Endothelial cell (in vitro differentiated cells): ENCODE results near the gene SENP6. TPM values are rescaled to one million over a fixed set of nuclear protein-coding genes. Genes with fewer than 3 reads are reported as not detected.

Experiments used
- DNase-seq: peaks from one replicate; pipeline ENCODE4 v3.0.0; 2021; ENCODE audit warnings: low spot score
- H3K27ac Mint-ChIP-seq: one replicate; pipeline ENCODE4 v1.8.0; 2021; ENCODE audit warnings: mixed read lengths, inconsistent platforms; ENCODE audit not compliant: unreplicated experiment
- H3K27me3 Mint-ChIP-seq: one replicate; pipeline ENCODE4 v1.8.0; 2021; ENCODE audit warnings: mild to moderate bottlenecking, moderate library complexity, mixed read lengths, inconsistent platforms; ENCODE audit not compliant: unreplicated experiment
- H3K36me3 Mint-ChIP-seq: one replicate; pipeline ENCODE4 v1.8.0; 2021; ENCODE audit warnings: mild to moderate bottlenecking, low read depth, mixed read lengths, inconsistent platforms; ENCODE audit not compliant: unreplicated experiment
- H3K4me1 Mint-ChIP-seq: one replicate; pipeline ENCODE4 v1.8.0; 2021; ENCODE audit warnings: mild to moderate bottlenecking, mixed read lengths, inconsistent platforms; ENCODE audit not compliant: unreplicated experiment
- H3K4me3 Mint-ChIP-seq: one replicate; pipeline ENCODE4 v1.8.0; 2021; ENCODE audit warnings: mild to moderate bottlenecking, mixed read lengths, inconsistent platforms; ENCODE audit not compliant: unreplicated experiment
- H3K9me3 Mint-ChIP-seq: one replicate; pipeline ENCODE4 v1.8.0; 2021; ENCODE audit warnings: mixed read lengths, inconsistent platforms; ENCODE audit not compliant: unreplicated experiment
- total RNA-seq: library from RNA; stranded (reverse); fragmentation: NEBNext Ultra II Directional; extraction: Animal tissue kit (Norgen Biotek cat#: 25700); gene quantifications from one replicate; pipeline ENCODE4 v1.2.1, GENCODE V29; 2021; ENCODE audit not compliant: unreplicated experiment
- TF ChIP-seq, protein P1 (sequence below): fragments of 200-600 bp; sonication (generic); IDR thresholded peaks from one replicate; pipeline ENCODE4 v1.5.0; 2021; ENCODE audit warnings: antibody characterized with exemption; ENCODE audit not compliant: unreplicated experiment

Gene SENP6
- total RNA-seq, 1 donor from 2014 or later: 135 TPM

DNA sequence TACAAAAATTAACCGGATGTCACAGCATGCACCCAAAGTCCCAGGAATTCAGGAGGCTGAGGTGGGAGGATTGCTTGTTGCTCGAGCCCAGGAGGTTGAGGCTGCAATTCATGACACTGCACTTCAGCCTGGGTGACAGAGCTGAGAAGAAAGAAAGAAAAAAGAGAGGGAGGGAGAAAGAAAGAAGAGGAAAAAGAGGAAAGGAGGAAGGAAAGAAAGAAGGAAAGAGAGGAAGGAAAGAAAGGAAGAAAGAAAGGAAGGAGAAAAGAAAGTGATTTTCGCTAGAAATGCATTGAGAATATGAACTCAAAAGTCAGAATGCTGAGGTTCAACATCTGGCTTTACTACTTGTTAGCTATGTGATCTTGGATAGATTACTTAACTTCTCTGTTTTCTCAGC, 6.6 kb downstream of the SENP6 start:
- Mint-ChIP-seq H3K27me3 (peaks cover 3% of the 10 kb centered on the region), H3K4me1 (peaks cover 86% of the 10 kb centered on the region), H3K9me3 (no peaks in the 10 kb centered on the region), H3K4me3 (peak overlapping the region; percentile 43), H3K27ac (peak overlapping the region; percentile 91), H3K36me3 (peaks cover 25% of the 10 kb centered on the region)
- DNase-seq: no peak
- TF ChIP-seq, protein P1, sequence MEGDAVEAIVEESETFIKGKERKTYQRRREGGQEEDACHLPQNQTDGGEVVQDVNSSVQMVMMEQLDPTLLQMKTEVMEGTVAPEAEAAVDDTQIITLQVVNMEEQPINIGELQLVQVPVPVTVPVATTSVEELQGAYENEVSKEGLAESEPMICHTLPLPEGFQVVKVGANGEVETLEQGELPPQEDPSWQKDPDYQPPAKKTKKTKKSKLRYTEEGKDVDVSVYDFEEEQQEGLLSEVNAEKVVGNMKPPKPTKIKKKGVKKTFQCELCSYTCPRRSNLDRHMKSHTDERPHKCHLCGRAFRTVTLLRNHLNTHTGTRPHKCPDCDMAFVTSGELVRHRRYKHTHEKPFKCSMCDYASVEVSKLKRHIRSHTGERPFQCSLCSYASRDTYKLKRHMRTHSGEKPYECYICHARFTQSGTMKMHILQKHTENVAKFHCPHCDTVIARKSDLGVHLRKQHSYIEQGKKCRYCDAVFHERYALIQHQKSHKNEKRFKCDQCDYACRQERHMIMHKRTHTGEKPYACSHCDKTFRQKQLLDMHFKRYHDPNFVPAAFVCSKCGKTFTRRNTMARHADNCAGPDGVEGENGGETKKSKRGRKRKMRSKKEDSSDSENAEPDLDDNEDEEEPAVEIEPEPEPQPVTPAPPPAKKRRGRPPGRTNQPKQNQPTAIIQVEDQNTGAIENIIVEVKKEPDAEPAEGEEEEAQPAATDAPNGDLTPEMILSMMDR: no peak

DNA sequence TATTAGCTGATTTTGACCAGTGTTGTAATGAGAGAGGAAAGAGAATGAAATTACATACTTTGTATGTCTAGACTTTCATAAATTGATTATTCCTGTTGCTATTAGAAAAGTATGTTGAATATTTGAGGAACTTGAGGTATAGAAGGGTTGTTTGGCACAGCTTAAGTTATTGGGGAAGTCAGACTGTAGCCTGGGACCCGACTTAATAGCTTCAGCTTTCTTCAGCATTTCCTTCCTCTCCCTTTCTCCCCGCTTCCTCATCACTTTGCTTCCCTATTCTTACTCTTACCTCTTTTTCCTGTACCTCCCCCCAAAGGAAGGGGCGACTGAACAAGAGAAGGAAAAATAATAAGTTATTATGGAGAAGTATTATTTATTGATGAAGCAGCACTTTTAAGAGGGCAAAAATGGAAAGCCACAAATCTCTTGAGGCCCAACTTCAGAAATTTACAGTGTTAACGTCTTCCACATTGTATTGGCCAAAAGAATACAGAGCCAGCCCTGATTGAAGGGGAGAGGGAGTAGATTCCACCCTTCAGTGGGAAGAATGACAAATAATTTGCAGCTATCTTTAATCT, 7.4 kb downstream of the SENP6 start:
- H3K27ac Mint-ChIP-seq: peak overlapping the region; percentile 91
- DNase-seq: no peak
- H3K4me1 Mint-ChIP-seq: peaks cover 86% of the 10 kb centered on the region
- H3K36me3 Mint-ChIP-seq: peaks cover 23% of the 10 kb centered on the region
- TF ChIP-seq, protein P1: no peak
- no peaks in the 10 kb centered on the region for H3K9me3 Mint-ChIP-seq
- peaks cover 3% of the 10 kb centered on the region for H3K27me3 Mint-ChIP-seq
- H3K4me3 Mint-ChIP-seq: peak overlapping the region; percentile 11

DNA sequence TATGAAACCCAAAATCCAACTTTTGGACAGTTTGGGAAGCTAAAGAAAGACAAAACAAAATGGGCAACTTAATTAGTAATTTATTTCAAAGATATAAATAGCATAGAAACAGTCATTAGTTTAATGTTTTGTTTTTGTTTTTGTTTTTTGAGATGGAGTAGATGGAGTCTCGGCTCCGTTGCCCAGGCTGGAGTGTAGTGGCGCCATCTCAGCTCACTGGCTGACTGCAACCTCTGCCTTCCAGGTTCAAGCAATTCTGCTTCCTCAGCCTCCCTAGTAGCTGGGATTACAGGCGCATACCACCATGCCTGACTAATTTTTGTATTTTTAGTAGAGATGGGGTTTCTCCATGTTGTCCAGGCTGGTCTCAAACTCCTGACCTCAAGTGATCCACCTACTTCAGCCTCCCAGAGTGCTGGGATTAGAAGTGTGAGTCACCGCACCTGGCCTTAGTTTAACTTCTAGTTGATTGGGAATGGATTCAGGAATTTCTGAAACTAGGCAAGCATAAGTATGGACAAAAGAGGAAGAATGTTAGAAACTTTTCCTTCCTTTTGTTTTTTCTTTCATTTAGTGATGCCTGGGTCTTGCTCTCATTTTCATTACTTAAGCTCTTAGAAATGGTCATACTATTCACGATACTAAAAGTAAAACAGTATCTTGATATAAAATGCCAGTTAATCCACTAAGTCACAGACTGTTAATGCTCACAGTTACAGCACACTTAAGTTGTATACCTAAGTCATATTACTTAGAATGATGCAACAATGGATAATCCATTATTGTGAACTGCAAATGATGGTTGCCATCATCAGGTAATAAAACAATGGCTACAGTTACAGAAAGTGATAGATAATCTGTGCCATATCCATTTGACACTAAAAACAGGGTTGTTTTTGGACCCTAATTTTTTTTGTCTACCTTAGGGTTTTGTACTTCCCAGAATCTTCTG, 8.2 kb downstream of the SENP6 start:
- DNase-seq: no peak
- H3K4me1 Mint-ChIP-seq: peaks cover 84% of the 10 kb centered on the region
- H3K27ac Mint-ChIP-seq: peak overlapping the region; percentile 91
- H3K9me3 Mint-ChIP-seq: no peaks in the 10 kb centered on the region
- peak overlapping the region; percentile 11 for H3K4me3 Mint-ChIP-seq
- peaks cover 22% of the 10 kb centered on the region for H3K36me3 Mint-ChIP-seq
- peaks cover 3% of the 10 kb centered on the region for H3K27me3 Mint-ChIP-seq
- TF ChIP-seq, protein P1: no peak

DNA sequence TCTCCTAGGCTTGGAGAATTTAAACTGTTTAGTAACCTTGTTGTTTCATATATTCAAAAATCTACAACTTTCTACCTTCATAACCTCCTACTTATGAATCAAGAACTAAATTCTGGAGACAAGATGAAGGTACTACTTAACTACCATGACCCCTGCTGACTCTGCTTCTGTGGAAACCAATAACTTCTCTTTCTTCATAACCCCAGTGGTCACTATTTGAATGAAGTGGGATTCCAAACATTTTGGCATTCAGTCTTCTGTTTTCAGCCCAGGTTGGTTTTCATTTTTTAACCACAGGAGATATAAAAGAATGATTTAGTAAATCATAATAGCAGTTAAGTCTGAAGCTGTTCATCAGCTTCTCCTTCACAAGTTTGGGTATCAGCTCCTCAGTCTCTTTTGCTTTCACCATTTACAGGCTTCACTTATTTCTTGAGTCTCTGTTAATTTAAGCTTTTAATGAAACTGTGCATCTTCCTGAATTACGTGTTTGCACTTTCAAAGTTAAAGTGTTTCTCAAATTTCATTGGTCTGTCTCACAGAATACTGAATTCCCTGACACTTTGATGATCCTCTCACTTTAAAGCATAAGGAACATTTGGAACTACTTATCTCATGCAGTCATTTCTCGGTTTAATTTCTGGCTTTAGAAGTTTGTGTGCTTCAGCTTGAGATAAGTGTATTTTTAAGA, 9.5 kb downstream of the SENP6 start:
- TF ChIP-seq, protein P1: no peak
- Mint-ChIP-seq H3K27ac (peak overlapping the region; percentile 45), H3K9me3 (no peaks in the 10 kb centered on the region), H3K27me3 (peaks cover 3% of the 10 kb centered on the region), H3K36me3 (peaks cover 12% of the 10 kb centered on the region), H3K4me3 (no peak overlapping the region), H3K4me1 (peaks cover 79% of the 10 kb centered on the region)
- no peak for DNase-seq
